Measurements from ENCODE around the gene MAGEB17. TPM values are rescaled to one million over a fixed set of nuclear protein-coding genes. Genes with fewer than 3 reads are reported as not detected.
"Not testable (repeated sequence)": the region's sequence is repeated elsewhere in the genome, so short reads cannot be mapped to it uniquely, and the experiment has no call there.

Gene MAGEB17
- polyA plus RNA-seq, 1 experiment, result not detected

DNA sequence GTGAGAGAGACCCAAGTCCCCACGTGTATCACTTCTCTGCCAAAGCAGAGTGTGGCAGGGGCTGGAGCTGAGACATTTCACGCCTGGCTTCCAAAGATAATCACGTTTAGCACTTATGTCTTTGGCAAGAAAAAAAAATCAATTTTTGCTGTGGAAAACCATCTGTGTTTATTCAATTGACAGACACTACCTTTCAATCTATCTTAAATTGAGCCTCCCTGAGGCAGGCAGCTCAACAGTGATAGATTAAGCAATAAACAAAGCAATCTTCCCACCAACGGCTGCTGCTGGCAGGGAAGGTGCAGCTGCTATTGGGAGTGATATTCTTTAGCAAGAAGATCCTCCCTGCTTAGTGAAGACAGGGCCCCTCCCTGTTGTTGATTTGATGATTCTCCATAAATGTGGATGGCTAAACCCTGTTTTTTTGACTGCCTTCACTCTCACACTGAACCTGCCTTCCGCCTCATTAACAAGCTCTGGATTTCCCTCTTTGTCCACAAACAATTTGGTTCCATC lies 11.6 kb upstream of the MAGEB17 start:
- no peak overlapping the region for H3K4me3 ChIP-seq (ENCODE audit: low read depth, low read length)
- no peak for DNase-seq (ENCODE audit: low read depth)
- ChIA-PET CTCF (no interaction called here), POLR2A (no interaction called here)
- TF ChIP-seq CTCF (IDR thresholded peaks at IDR 0.05; ENCODE audit: insufficient read depth, low read depth, low read length), result no peak
- H3K27me3 ChIP-seq (ENCODE audit: control insufficient read depth, insufficient read depth, low read length), result no peaks in the 10 kb centered on the region
- no peaks in the 10 kb centered on the region for H3K36me3 ChIP-seq (ENCODE audit: control insufficient read depth, insufficient read depth, low read length)

GRCh38 chrX:16156692-16157331 lies 10.5 kb upstream of the MAGEB17 start:
- POLR2A ChIA-PET, result no interaction called here
- TF ChIP-seq CTCF (IDR thresholded peaks at IDR 0.05; ENCODE audit: insufficient read depth, low read depth, low read length), result no peak
- Histone ChIP-seq H3K4me3 (ENCODE audit: low read depth, low read length) (no peak overlapping the region), H3K27me3 (ENCODE audit: control insufficient read depth, insufficient read depth, low read length) (no peaks in the 10 kb centered on the region), H3K36me3 (ENCODE audit: control insufficient read depth, insufficient read depth, low read length) (no peaks in the 10 kb centered on the region)
- CTCF ChIA-PET, result no interaction called here
- no peak for DNase-seq (ENCODE audit: low read depth)

GRCh38 chrX:16160729-16161128 lies 6.6 kb upstream of the MAGEB17 start:
- POLR2A ChIA-PET, result no interaction called here
- no peaks in the 10 kb centered on the region for H3K36me3 ChIP-seq (ENCODE audit: control insufficient read depth, insufficient read depth, low read length)
- CTCF ChIA-PET, result interaction anchor here (0.8 kb wide), 1 partner anchor 9 kb away, joined by 3 read pairs; no protein-coding TSS in a partner anchor
- no peak for TF ChIP-seq CTCF (IDR thresholded peaks at IDR 0.05; ENCODE audit: insufficient read depth, low read depth, low read length)
- DNase-seq (ENCODE audit: low read depth), result peak; percentile 35
- no peaks in the 10 kb centered on the region for H3K27me3 ChIP-seq (ENCODE audit: control insufficient read depth, insufficient read depth, low read length)
- no peak overlapping the region for H3K4me3 ChIP-seq (ENCODE audit: low read depth, low read length)

GRCh38 chrX:16161173-16161572 lies 6.1 kb upstream of the MAGEB17 start:
- DNase-seq (ENCODE audit: low read depth); H3K27me3 ChIP-seq (ENCODE audit: control insufficient read depth, insufficient read depth, low read length); H3K4me3 ChIP-seq (ENCODE audit: low read depth, low read length); POLR2A ChIA-PET; H3K36me3 ChIP-seq (ENCODE audit: control insufficient read depth, insufficient read depth, low read length): not testable (repeated sequence)
- CTCF ChIA-PET, result interaction anchor here (0.8 kb wide), 1 partner anchor 10 kb away, joined by 3 read pairs; no protein-coding TSS in a partner anchor

DNA sequence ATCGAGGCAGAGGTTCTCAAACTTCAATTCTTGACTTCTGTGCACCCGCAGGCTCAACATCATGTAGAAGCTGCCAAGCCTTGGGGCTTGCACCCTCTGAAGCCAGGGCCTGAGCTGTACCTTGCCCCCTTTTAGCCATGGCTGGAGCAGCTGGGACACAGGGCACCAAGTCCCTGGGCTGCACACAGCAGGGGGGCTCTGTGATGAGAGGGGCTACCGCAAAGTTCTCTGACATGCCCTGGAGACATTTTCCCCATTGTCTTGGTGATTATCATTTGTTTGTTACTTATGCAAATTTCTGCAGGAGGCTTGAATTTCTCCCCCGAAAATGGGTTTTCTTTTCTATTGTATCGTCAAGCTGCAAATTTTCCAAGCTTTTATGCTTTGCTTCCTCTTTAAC lies 4.9 kb upstream of the MAGEB17 start:
- POLR2A ChIA-PET, result no interaction called here
- Histone ChIP-seq H3K36me3 (ENCODE audit: control insufficient read depth, insufficient read depth, low read length) (no peaks in the 10 kb centered on the region), H3K27me3 (ENCODE audit: control insufficient read depth, insufficient read depth, low read length) (no peaks in the 10 kb centered on the region), H3K4me3 (ENCODE audit: low read depth, low read length) (no peak overlapping the region)
- no peak for DNase-seq (ENCODE audit: low read depth)
- no peak for TF ChIP-seq CTCF (IDR thresholded peaks at IDR 0.05; ENCODE audit: insufficient read depth, low read depth, low read length)
- CTCF ChIA-PET, result no interaction called here

DNA sequence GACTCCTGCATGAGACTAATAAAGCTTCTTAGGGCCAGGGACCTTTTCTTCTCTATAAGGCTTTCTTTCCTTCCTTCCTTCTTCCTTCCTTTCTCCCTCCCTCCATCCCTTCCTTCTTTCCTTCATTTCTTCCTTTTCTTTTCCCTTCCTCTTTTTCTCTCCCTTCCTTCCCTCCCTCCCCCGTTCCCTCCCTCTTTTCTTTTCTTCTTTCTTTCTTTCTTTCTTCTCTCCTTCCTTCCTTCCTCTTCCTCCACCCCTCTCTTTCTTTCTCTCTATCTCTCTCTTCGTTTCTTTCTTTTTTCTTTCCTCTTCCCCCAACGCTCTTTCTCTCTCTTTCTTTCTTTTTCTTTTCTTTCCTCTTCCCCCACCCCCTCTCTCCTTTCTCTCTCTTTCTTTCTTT lies 2.5 kb upstream of the MAGEB17 start:
- ChIA-PET CTCF (no interaction called here), POLR2A (no interaction called here)
- no peak for DNase-seq (ENCODE audit: low read depth)
- H3K4me3 ChIP-seq (ENCODE audit: low read depth, low read length), result no peak overlapping the region
- H3K36me3 ChIP-seq (ENCODE audit: control insufficient read depth, insufficient read depth, low read length), result no peaks in the 10 kb centered on the region
- no peaks in the 10 kb centered on the region for H3K27me3 ChIP-seq (ENCODE audit: control insufficient read depth, insufficient read depth, low read length)
- no peak for TF ChIP-seq CTCF (IDR thresholded peaks at IDR 0.05; ENCODE audit: insufficient read depth, low read depth, low read length)
